Smooth muscle cell (in vitro differentiated cells): Measurements from ENCODE around the gene ABI3BP. TPM values are rescaled to one million over a fixed set of nuclear protein-coding genes. Genes with fewer than 3 reads are reported as not detected.

ENCODE experiments used
- DNase-seq: peaks from one replicate; lab custom pipeline; 2025; ENCODE audit not compliant: unreplicated experiment; lab: John Stamatoyannopoulos, UW
- H2AFZ ChIP-seq: fragments of 200-600 bp; sonication (generic); 2 replicates; pipeline ENCODE4 v1.6.0; 2016; ENCODE audit warnings: antibody characterized with exemption, low read depth, mild to moderate bottlenecking
- H3F3A ChIP-seq: fragments of 200-600 bp; sonication (generic); 2 replicates; pipeline ENCODE4 v1.6.0; 2017; ENCODE audit warnings: antibody characterized with exemption, low read depth
- H3K27ac ChIP-seq: fragments of 200-600 bp; sonication (generic); 2 replicates; pipeline ENCODE4 v1.5.1; 2016; ENCODE audit warnings: low read depth, mild to moderate bottlenecking
- H3K27me3 ChIP-seq: fragments of 200-600 bp; sonication (generic); 2 replicates; pipeline ENCODE4 v1.6.1; 2016; ENCODE audit warnings: low read depth, mild to moderate bottlenecking
- H3K36me3 ChIP-seq: fragments of 200-600 bp; sonication (generic); 2 replicates; pipeline ENCODE4 v1.5.1; 2016; ENCODE audit warnings: low read depth
- H3K4me1 ChIP-seq: fragments of 200-600 bp; sonication (generic); 2 replicates; pipeline ENCODE4 v1.5.1; 2016; ENCODE audit warnings: low read depth
- H3K4me2 ChIP-seq: fragments of 200-600 bp; sonication (generic); 2 replicates; pipeline ENCODE4 v1.6.0; 2016; ENCODE audit warnings: mild to moderate bottlenecking
- H3K4me3 ChIP-seq: fragments of 200-600 bp; sonication (generic); 2 replicates; pipeline ENCODE4 v1.5.1; 2016; ENCODE audit warnings: mild to moderate bottlenecking
- H3K79me2 ChIP-seq: fragments of 200-600 bp; sonication (generic); 2 replicates; pipeline ENCODE4 v1.6.0; 2016; ENCODE audit warnings: low read depth, mild to moderate bottlenecking
- H3K9ac ChIP-seq: fragments of 200-600 bp; sonication (generic); 2 replicates; pipeline ENCODE4 v1.6.0; 2016; ENCODE audit warnings: low read depth
- H3K9me3 ChIP-seq: fragments of 200-600 bp; sonication (generic); replicated peaks from 2 replicates; pipeline ENCODE4 v1.5.1; 2016; ENCODE audit warnings: low read depth
- H4K20me1 ChIP-seq: fragments of 200-600 bp; sonication (generic); 2 replicates; pipeline ENCODE4 v1.6.0; 2016; ENCODE audit warnings: low read depth
- CTCF ChIP-seq: fragments of 200-600 bp; sonication (generic); IDR thresholded peaks from 2 replicates; pipeline ENCODE4 v1.5.1; 2017; ENCODE audit warnings: borderline replicate concordance, mild to moderate bottlenecking, antibody characterized with exemption; ENCODE audit not compliant: insufficient read depth, poor library complexity, severe bottlenecking
- WGBS: methylation state at CpG from one replicate; pipeline ENCODE4 v1.1.7; 2016; ENCODE audit warnings: low lambda C conversion rate; 5-methylcytosine and 5-hydroxymethylcytosine counted together
- polyA plus RNA-seq: library from polyadenylated mRNA; unstranded; fragments of >200 nt; fragmentation: Nextera tagmentation; extraction: Ambion mirVana; gene quantifications from 2 replicates; pipeline ENCODE4 v1.2.1, GENCODE V29; 2016
- total RNA-seq: library from RNA; depleted of rRNA; stranded (reverse); fragments of >200 nt; gene quantifications from 2 replicates; pipeline ENCODE4 v1.2.3, GENCODE V29; 2014

ABI3BP gene
- total and polyA plus RNA-seq, 2 experiments from 2014 or later: 0.47 to 0.58 TPM

- Histone ChIP-seq H3K27me3 (no peaks in the 10 kb centered on the region), H3K9me3 (no peaks in the 10 kb centered on the region), H2AFZ (peak overlapping the region; percentile 88), H3K4me2 (peak overlapping the region; percentile 81), H3K4me3 (peak overlapping the region; percentile 46), H3K36me3 (no peaks in the 10 kb centered on the region), H3K79me2 (no peaks in the 10 kb centered on the region), H4K20me1 (no peaks in the 10 kb centered on the region), H3K27ac (peak overlapping the region; percentile 52), H3K4me1 (peaks cover 18% of the 10 kb centered on the region), H3K9ac (peak overlapping the region; percentile 10), H3F3A (no peaks in the 10 kb centered on the region)
- no peak for TF ChIP-seq CTCF
- DNase-seq: no peak
- 46% methylated on average over 3 of the region's 3 CpGs for WGBS
Observed at GRCh38 chr3:100992231-100993012, 799 bp downstream of the ABI3BP start.

- WGBS: 89% methylated on average over 1 of the region's 1 CpG
- no peaks in the 10 kb centered on the region for H3K27me3 ChIP-seq
- H3K36me3 ChIP-seq: no peaks in the 10 kb centered on the region
- H3K4me2 ChIP-seq: no peak overlapping the region
- no peak overlapping the region for H3K27ac ChIP-seq
- TF ChIP-seq CTCF: no peak
- H3K4me1 ChIP-seq: peaks cover 12% of the 10 kb centered on the region
- no peak overlapping the region for H2AFZ ChIP-seq
- H3K79me2 ChIP-seq: no peaks in the 10 kb centered on the region
- H3K9me3 ChIP-seq: no peaks in the 10 kb centered on the region
- no peak for DNase-seq
- H3K9ac ChIP-seq: no peak overlapping the region
- H3F3A ChIP-seq: no peaks in the 10 kb centered on the region
- H4K20me1 ChIP-seq: no peaks in the 10 kb centered on the region
- H3K4me3 ChIP-seq: no peak overlapping the region
Observed at GRCh38 chr3:100988080-100988479, 5.1 kb downstream of the ABI3BP start.

- no peak overlapping the region for H3K4me3 ChIP-seq
- no peak overlapping the region for H2AFZ ChIP-seq
- no peaks in the 10 kb centered on the region for H3K79me2 ChIP-seq
- DNase-seq: no peak
- TF ChIP-seq CTCF: no peak
- no peaks in the 10 kb centered on the region for H4K20me1 ChIP-seq
- H3K27me3 ChIP-seq: no peaks in the 10 kb centered on the region
- H3K4me2 ChIP-seq: no peak overlapping the region
- H3F3A ChIP-seq: no peaks in the 10 kb centered on the region
- H3K9me3 ChIP-seq: no peaks in the 10 kb centered on the region
- H3K27ac ChIP-seq: no peak overlapping the region
- H3K9ac ChIP-seq: no peak overlapping the region
- no peaks in the 10 kb centered on the region for H3K4me1 ChIP-seq
- H3K36me3 ChIP-seq: no peaks in the 10 kb centered on the region
Observed at GRCh38 chr3:100984308-100984707, 8.9 kb downstream of the ABI3BP start.

- no peaks in the 10 kb centered on the region for H3K9me3 ChIP-seq
- H3F3A ChIP-seq: no peaks in the 10 kb centered on the region
- H3K4me1 ChIP-seq: no peaks in the 10 kb centered on the region
- H3K4me3 ChIP-seq: no peak overlapping the region
- no peaks in the 10 kb centered on the region for H4K20me1 ChIP-seq
- H3K27ac ChIP-seq: no peak overlapping the region
- no peak overlapping the region for H3K9ac ChIP-seq
- H3K4me2 ChIP-seq: no peak overlapping the region
- peak overlapping the region; percentile 8 for H2AFZ ChIP-seq
- H3K79me2 ChIP-seq: no peaks in the 10 kb centered on the region
- H3K27me3 ChIP-seq: no peaks in the 10 kb centered on the region
- DNase-seq: no peak
- H3K36me3 ChIP-seq: no peaks in the 10 kb centered on the region
- TF ChIP-seq CTCF: no peak
- WGBS: 64% methylated on average over 4 of the region's 4 CpGs
Observed at GRCh38 chr3:100982710-100983109, 10.5 kb downstream of the ABI3BP start.
